ENCODE data around the gene SLC4A3.

The SLC4A3 gene

DNA sequence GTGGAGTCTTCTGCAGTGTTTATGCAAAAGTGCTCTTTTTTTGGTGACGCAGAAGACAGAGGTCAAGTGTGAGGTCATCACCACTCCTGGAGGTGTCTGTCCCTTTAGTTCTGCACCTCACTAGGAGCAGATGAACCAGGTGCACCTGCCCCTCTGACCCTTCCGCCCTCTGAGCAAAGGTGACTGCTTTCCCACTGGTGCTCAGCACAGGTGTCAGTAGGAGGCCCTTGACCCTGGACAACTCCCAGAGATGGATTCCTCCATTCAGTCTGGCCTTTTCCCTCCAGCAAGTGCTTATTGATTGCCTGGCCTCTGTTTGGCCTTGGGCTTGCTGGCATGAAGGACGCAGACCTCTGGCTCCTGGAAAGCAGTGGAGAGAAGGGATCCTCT, 8.7 kb upstream of the SLC4A3 start:
- TF ChIP-seq, protein P1, sequence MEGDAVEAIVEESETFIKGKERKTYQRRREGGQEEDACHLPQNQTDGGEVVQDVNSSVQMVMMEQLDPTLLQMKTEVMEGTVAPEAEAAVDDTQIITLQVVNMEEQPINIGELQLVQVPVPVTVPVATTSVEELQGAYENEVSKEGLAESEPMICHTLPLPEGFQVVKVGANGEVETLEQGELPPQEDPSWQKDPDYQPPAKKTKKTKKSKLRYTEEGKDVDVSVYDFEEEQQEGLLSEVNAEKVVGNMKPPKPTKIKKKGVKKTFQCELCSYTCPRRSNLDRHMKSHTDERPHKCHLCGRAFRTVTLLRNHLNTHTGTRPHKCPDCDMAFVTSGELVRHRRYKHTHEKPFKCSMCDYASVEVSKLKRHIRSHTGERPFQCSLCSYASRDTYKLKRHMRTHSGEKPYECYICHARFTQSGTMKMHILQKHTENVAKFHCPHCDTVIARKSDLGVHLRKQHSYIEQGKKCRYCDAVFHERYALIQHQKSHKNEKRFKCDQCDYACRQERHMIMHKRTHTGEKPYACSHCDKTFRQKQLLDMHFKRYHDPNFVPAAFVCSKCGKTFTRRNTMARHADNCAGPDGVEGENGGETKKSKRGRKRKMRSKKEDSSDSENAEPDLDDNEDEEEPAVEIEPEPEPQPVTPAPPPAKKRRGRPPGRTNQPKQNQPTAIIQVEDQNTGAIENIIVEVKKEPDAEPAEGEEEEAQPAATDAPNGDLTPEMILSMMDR (IDR thresholded peaks at IDR 0.05; ENCODE audit: low read depth, low read length), result no peak
- H3K4me3 ChIP-seq (replicated peaks in 1 of 2; ENCODE audit: low read depth in 2 of 2, low read length in 2 of 2), result no peak overlapping the region
- no peak for DNase-seq (ENCODE audit: low read depth in 2 of 2)

GRCh38 chr2:219619235-219619634, 8.2 kb upstream of the SLC4A3 start:
- H3K4me3 ChIP-seq (replicated peaks in 1 of 2; ENCODE audit: low read depth in 2 of 2, low read length in 2 of 2), result no peak overlapping the region
- TF ChIP-seq, protein P1 (IDR thresholded peaks at IDR 0.05; ENCODE audit: low read depth, low read length), result no peak
- DNase-seq (ENCODE audit: low read depth in 2 of 2), result no peak

DNA sequence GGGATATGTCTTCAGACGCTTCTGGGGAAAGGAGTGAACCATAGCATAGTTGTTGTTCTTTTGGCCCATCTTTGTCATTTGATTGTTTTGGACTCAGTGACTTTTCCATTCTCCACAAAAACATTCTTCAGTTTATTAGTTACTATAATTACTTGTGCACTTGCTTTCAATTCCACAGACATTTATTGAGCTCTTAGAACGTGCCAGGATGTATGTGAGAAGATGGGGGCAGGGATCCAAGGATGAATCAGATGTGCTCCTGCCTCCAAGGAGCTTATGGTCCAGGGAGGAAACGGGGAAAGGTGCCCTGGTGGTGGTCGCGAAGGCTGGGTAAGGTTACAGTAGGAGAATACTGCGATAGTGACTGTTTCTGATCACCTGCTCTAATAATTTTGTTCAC, 6.9 kb upstream of the SLC4A3 start:
- no peak overlapping the region for H3K4me3 ChIP-seq (replicated peaks in 1 of 2; ENCODE audit: low read depth in 2 of 2, low read length in 2 of 2)
- TF ChIP-seq, protein P1 (IDR thresholded peaks at IDR 0.05; ENCODE audit: low read depth, low read length), result no peak
- no peak for DNase-seq (ENCODE audit: low read depth in 2 of 2)

DNA sequence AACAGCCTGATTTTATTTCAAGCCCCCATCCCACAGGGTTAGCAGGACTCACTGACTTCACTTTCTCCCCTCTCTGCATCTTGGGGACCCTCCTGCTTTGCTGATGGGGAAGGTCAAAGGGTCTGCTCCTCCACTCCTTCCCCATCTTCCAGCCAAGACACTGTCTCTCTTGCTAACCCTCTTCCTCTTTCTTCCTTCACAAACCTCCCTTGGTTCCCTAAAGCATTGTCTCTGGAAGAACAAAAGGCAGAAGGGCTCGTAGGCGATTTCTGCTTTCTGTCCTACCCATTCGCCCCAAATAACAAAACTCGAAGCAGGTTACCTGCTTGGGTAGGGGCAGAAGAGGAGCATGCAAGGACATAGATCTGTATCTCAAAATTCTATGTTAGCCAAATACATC, 5.5 kb upstream of the SLC4A3 start:
- no peak for DNase-seq (ENCODE audit: low read depth in 2 of 2)
- H3K4me3 ChIP-seq (replicated peaks in 1 of 2; ENCODE audit: low read depth in 2 of 2, low read length in 2 of 2), result no peak overlapping the region
- TF ChIP-seq, protein P1 (IDR thresholded peaks at IDR 0.05; ENCODE audit: low read depth, low read length), result no peak

- no peak overlapping the region for H3K4me3 ChIP-seq (replicated peaks in 1 of 2; ENCODE audit: low read depth in 2 of 2, low read length in 2 of 2)
- DNase-seq (ENCODE audit: low read depth in 2 of 2), result peak in 1 of 2 donors; percentile 18
- TF ChIP-seq, protein P1 (IDR thresholded peaks at IDR 0.05; ENCODE audit: low read depth, low read length), result no peak
These were observed 5.0 kb upstream of the SLC4A3 start for GRCh38 chr2:219622472-219622871.

GRCh38 chr2:219624565-219624964, 2.9 kb upstream of the SLC4A3 start:
- no peak overlapping the region for H3K4me3 ChIP-seq (replicated peaks in 1 of 2; ENCODE audit: low read depth in 2 of 2, low read length in 2 of 2)
- DNase-seq (ENCODE audit: low read depth in 2 of 2), result no peak
- TF ChIP-seq, protein P1 (IDR thresholded peaks at IDR 0.05; ENCODE audit: low read depth, low read length), result no peak

GRCh38 chr2:219625179-219625578, 2.3 kb upstream of the SLC4A3 start:
- no peak overlapping the region for H3K4me3 ChIP-seq (replicated peaks in 1 of 2; ENCODE audit: low read depth in 2 of 2, low read length in 2 of 2)
- no peak for DNase-seq (ENCODE audit: low read depth in 2 of 2)
- TF ChIP-seq, protein P1 (IDR thresholded peaks at IDR 0.05; ENCODE audit: low read depth, low read length), result no peak

Data from cardiac fibroblast (primary cell).